ENCODE data around the gene CHRNA3.

The CHRNA3 gene

GRCh38 chr15:78604420-78604819 is 16.4 kb downstream of the CHRNA3 start:
- no peak for DNase-seq (ENCODE audit: extremely low read depth, low read depth)
- no peak for TF ChIP-seq CTCF (IDR thresholded peaks at IDR 0.05; ENCODE audit: low read depth, low read length)

- TF ChIP-seq CTCF (IDR thresholded peaks at IDR 0.05; ENCODE audit: low read depth, low read length): no peak
- no peak for DNase-seq (ENCODE audit: extremely low read depth, low read depth)
These were observed 17.3 kb downstream of the CHRNA3 start for GRCh38 chr15:78603467-78603866.

- TF ChIP-seq CTCF (IDR thresholded peaks at IDR 0.05; ENCODE audit: low read depth, low read length): no peak
- no peak for DNase-seq (ENCODE audit: extremely low read depth, low read depth)
These were observed 21.6 kb downstream of the CHRNA3 start for GRCh38 chr15:78599189-78599588.

- no peak for DNase-seq (ENCODE audit: extremely low read depth, low read depth)
- no peak for TF ChIP-seq CTCF (IDR thresholded peaks at IDR 0.05; ENCODE audit: low read depth, low read length)
These were observed 22.4 kb downstream of the CHRNA3 start for GRCh38 chr15:78598348-78598747.

- no peak for TF ChIP-seq CTCF (IDR thresholded peaks at IDR 0.05; ENCODE audit: low read depth, low read length)
- no peak for DNase-seq (ENCODE audit: extremely low read depth, low read depth)
These were observed 23.2 kb downstream of the CHRNA3 start for GRCh38 chr15:78597583-78597982.

- no peak for TF ChIP-seq CTCF (IDR thresholded peaks at IDR 0.05; ENCODE audit: low read depth, low read length)
- DNase-seq (ENCODE audit: extremely low read depth, low read depth): no peak
These were observed 45.9 kb downstream of the CHRNA3 start for GRCh38 chr15:78574944-78575343.

- DNase-seq (ENCODE audit: extremely low read depth, low read depth): no peak
- TF ChIP-seq CTCF (IDR thresholded peaks at IDR 0.05; ENCODE audit: low read depth, low read length): no peak
These were observed 47.4 kb downstream of the CHRNA3 start for GRCh38 chr15:78573416-78573815.
